Inflammatory macrophage treated with lipopolysaccharide for 4 hours (primary cell): ENCODE measurements around the gene FOLR1.

ENCODE experiments used
- DNase-seq: peaks from one replicate; pipeline ENCODE4 v3.0.0-alpha.2; 2020

FOLR1 gene

DNA sequence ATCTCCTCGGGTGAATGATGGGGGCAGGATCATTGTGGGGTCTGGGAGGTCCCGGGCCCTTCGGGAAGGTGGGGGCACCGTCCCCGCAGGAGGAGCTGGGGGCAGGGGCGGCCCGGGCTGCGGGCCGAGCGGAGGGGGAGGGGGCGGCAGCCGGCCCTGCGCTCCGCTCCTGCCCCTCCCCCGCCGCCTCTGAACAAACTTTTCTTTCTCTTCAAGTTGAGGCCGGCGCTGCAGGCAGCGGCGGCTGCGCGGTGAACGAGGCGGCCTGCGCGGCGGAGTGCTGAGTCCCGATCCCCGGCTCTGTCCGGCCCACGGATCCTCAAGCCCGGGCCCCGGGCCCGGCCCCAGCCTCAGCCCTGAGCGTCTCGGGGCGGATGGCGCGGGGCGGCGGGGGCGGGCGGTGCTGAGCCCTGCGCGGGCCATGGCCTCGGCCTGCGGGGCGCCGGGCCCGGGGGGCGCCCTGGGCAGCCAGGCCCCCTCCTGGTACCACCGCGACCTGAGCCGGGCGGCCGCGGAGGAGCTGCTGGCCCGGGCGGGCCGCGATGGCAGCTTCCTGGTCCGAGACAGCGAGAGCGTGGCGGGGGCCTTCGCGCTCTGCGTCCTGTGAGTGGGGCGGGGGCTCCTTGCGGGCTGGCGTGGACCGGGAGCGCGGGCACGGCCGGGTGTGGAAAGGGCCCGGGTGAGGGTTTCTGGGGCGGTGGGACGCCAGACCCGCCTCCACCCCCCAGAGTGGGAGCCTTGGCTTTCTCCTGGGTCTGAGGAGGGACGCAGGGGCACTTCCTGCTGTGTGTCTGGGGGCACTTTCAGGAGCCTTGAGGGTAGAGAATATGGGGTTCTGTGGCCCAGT, 32.8 kb downstream of the FOLR1 start, which contains the start of gene INPPL1:
Gene INPPL1, plus strand, starts transcription at position 204 of the 847 bp plus-strand sequence. Its CDS starts 218 bp downstream, at position 422.
- peak; percentile 39 for DNase-seq

DNA sequence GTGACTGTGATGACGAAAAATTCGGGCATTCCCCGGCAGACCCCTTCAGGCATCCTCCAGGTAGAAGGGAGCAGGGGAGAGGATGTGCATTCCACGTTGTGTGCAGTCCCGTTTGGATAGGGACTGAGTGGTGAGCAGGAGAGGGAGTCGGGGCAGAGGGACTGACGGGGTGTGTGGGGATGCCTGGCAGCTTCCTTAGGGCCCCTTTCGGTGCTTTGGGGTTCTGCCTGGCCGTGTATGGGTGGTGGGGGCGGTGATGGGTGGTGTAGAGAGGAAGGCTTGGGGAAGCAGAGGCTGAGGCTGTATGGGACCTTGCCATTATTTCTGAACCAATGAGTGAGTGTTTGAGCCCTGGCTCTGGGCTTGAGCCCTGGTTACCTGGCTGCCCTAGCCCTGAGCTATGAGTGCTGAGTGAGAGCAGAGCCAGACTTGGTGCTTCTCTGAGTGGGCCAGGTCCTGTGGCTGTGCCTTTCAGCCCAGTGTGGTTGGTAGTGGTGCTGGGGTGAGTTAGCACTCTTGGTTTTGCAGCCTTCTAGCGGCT, 33.5 kb downstream of the FOLR1 start:
- DNase-seq: no peak

DNA sequence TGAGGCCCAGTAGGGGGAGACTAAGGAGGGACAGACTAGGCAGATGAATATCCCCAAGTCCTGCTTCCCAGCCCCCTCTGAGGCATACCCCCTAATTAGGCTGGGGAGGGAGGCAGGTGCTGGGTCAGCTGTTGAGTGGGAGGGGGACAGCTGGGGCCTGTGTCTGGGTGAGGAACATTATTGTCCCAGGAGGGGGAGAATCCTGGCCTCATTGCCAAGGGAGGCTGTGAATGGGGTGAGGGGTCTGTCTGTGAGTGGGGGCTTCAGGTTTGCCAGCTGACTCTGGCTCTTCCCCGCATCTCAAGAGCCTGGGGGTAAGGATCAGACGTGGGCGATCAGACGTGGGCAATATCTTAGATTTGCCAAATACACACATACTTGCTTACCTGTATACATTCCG, 34.8 kb downstream of the FOLR1 start:
- DNase-seq: no peak

DNA sequence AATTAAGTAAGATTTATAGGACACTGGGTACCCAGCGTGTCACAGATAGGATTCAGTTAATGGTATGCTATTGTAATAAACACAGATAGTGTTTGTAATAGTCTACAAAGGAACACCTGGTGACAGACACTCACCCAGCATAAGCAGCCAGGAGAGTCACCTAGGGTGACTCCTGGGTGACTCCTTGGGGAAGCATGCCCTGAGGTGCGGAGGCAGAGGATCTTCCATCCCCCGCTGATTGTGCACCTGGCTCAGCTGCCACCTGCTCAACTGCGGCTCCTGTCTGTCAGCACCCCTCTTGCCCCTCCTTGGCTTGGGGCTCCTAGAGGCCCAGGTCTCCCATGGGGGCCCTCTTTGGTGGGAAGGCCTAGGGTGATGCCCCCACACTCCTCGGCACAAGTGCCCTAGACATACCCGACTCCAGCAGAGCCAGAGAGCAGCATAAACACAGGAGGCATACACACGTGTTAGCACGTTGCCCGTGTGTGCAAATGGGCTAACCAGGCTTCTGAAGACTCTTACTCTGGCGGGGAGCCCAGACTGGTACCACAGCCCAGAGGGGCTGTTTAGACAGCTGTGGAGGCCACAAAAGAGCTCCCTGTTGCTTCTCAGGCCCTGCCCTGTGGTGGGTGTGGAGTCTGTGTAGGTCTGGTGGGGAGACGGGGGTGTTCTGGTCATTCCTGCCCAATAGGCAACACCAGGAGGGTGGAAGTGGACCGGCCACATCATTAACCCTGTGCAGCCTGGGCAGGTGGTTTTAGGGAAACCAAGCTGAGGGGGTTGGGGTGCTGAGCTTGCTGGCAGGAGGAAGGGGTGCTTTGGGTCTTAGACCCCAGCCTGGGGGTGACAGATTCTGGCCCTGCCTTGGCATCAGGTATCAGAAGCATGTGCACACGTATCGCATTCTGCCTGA, 35.6 kb downstream of the FOLR1 start:
- no peak for DNase-seq

DNA sequence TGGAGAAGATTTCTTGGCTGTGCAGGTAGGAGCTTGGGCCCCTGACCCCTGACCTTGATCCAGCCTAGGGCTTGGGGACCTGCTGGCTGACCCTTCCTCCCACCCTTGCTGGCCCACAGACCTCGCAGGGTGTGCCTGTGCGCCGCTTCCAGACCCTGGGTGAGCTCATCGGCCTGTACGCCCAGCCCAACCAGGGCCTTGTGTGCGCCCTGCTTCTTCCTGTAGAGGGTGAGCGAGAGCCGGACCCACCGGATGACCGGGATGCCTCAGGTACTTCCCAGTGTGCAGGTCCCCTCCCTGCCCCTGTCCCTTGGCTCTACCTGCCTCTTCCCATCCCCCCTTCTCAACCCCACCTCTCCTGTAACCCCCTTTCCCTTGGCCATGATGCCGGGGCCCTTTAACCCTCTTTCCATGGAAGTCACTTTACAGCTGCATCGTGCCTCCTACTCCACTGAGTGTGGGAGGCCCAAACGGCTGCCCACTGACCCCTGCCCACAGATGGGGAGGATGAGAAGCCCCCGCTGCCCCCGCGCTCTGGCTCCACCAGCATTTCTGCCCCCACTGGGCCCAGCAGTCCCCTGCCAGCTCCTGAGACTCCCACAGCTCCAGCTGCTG, 36.4 kb downstream of the FOLR1 start:
- DNase-seq: no peak

DNA sequence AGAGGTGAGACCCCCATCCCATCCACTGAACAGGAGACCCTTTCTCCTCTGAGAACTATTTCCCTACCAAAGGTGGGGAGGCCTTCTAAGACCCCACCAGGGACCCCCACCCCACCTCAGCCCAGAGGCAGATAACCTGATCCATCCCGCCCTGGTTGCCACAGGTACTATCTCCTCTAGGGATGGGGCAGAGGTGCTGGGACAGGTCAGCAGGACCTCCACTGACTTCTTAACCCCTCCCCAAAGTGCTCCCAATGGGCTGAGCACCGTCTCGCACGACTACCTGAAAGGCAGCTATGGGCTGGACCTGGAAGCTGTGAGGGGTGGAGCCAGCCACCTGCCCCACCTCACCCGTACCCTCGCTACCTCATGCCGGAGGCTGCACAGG, 36.9 kb downstream of the FOLR1 start:
- DNase-seq: no peak

DNA sequence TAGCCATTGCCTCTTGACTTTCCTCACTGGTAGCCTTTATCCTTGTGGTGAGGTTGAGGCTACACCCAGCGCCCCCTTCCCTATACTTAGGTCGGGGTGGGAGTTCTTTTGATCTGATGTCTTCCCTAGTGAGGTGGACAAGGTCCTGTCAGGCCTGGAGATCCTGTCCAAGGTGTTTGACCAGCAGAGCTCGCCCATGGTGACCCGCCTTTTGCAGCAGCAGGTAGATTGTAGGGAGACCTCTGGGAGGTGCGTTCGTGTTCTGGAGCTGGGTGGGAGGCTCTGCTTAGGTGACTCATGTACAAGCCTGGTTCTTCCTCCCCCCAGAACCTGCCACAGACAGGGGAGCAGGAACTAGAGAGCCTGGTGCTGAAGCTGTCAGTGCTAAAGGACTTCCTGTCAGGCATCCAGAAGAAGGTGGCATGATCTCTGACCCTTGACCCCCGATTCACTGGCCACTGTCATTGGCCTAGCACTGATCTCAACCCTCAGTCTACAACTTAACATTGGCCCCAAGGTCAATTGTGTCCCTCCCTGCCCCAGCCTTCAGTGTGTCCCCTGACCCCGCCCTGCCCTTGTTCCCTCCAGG, 37.5 kb downstream of the FOLR1 start:
- no peak for DNase-seq

DNA sequence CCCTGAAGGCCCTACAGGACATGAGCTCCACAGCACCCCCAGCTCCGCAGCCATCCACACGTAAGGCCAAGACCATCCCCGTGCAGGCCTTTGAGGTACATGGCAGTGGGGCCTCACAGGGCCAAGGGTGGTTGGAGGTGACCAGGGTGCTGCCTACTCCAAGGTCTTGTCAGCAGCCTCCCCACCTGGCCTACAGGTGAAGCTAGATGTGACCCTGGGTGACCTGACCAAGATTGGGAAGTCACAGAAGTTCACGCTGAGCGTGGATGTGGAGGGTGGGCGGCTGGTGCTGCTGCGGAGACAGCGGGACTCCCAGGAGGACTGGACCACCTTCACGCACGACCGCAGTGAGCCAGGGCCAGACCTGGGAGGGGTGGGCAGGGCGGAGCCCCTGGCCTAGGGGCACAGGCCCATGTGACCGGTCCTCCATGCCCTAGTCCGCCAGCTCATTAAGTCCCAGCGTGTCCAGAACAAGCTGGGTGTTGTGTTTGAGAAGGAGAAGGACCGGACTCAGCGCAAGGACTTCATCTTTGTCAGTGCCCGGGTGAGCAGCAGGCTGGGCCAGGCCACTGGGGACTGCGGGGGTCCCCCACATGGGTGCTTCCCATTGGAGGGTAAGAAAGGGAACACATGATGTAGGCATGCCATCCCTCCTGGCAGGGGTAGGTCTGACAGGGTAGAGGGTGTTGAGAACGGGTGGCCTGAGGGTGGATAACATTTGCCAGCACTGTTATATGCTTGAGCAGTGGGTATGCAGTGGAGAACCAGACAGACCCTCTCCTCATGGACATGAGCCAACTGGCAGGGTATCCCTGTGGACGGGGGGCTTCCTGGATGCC, 38.2 kb downstream of the FOLR1 start:
- no peak for DNase-seq

DNA sequence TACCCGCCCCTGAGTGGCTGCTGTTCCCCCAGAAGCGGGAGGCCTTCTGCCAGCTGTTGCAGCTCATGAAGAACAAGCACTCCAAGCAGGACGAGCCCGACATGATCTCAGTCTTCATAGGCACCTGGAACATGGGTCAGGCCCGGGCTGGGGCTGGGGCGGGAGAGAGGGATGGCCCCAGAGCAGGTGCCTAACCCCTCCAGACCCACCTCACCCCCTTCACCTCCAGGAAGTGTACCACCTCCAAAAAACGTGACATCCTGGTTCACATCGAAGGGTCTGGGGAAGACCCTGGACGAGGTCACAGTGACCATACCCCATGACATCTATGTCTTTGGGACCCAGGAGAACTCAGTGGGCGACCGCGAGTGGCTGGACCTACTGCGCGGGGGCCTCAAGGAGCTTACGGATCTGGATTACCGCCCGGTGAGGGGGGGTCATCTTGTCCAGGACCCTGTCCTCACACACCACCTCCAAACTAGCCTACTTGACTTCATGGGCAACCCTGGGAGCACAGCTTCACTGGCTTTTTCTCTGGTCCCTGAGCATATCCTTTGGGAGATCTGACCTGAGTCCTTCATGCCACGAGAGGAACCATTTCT, 38.9 kb downstream of the FOLR1 start:
- no peak for DNase-seq

DNA sequence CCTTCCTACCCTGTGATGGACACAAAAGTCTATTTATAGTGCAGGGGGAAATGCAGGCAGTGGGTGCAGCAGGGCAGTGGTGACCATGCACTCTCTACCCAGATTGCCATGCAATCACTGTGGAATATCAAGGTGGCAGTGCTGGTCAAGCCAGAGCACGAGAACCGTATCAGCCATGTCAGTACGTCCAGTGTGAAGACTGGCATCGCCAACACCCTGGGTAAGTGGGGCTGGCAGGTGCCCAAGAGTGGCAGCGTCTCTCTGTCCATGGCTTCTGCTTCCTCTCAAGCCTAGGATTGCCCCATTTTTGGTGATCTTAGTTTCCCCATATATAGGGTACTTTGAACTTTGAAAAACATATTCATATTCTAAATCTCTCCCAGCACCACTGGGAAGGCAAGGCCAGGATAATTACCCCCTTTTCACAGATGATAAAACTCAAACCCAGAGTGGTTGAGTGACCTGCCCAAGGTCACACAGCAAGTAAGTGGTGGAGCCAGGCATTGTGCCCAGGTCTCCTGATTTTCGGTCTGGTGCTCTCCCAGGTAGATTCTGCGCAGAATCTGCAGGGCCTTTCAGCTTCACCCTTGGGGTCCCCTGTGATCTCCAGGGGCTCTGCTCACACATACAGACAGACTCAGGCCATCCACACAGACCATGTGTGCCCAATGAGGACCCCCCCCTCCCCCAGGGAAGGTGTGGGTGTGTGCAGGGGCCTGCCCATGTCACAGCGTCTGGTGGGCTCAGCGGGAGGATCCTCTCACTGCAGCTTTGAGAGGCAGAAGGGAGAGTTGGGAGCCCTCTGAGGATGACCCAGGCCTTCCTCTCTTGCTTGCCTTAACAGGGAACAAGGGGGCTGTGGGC, 39.7 kb downstream of the FOLR1 start:
- no peak for DNase-seq

DNA sequence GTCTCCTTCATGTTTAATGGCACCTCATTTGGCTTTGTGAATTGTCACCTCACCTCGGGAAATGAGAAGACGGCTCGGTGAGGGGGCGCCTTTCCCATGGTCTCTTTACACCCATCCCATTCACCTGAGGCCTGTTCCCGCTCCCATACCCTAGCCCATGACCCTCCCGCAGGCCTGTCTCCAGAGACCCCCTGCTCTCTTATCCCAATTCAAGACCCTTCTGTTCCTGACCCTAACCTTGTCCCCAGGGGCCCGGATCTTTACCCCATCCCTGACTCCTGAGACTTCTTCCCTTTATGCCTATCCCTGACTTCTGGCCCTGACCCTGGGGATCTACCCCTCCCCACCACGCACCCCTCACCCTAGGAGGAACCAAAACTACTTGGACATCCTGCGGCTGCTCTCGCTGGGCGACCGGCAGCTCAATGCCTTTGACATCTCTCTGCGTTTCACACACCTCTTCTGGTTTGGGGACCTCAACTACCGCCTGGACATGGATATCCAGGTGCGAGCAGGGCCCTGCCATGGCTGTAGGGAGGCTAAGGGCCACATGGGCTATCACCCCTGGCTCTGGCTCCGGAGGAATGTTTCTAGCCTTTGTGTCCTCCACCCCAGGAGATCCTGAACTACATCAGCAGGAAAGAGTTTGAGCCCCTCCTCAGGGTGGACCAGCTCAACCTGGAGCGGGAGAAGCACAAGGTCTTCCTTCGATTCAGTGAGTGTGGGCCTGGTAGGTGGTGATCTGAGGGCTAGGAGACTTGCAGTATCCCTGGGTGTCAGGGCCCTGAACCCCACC, 40.5 kb downstream of the FOLR1 start:
- DNase-seq: no peak

DNA sequence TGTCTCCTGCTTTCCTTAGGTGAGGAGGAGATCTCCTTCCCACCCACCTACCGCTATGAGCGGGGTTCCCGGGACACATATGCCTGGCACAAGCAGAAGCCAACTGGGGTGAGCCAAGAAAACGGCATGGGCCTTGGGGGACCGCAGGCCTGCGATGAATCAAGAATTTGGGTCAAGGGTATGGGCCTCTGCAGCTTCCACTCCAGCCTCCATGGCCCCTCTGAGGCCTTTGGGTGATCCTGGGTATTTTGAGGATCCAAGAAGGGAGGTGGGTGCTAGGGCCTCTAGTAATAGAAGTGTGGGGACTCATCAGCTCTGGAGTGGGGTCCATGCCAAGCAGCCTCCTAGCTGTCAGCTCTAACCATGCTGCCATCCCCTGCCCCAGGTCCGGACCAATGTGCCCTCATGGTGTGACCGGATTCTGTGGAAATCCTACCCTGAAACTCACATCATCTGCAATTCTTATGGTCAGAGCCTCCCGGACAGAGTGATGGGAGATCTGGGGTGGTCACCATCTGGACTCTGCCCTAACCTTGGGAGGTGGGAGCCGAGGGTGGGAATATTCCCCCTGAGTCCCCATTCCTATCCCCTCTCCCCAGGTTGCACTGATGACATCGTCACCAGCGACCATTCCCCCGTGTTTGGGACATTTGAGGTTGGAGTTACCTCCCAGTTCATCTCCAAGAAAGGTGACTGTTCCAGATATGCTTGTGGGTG, 41.3 kb downstream of the FOLR1 start:
- no peak for DNase-seq

DNA sequence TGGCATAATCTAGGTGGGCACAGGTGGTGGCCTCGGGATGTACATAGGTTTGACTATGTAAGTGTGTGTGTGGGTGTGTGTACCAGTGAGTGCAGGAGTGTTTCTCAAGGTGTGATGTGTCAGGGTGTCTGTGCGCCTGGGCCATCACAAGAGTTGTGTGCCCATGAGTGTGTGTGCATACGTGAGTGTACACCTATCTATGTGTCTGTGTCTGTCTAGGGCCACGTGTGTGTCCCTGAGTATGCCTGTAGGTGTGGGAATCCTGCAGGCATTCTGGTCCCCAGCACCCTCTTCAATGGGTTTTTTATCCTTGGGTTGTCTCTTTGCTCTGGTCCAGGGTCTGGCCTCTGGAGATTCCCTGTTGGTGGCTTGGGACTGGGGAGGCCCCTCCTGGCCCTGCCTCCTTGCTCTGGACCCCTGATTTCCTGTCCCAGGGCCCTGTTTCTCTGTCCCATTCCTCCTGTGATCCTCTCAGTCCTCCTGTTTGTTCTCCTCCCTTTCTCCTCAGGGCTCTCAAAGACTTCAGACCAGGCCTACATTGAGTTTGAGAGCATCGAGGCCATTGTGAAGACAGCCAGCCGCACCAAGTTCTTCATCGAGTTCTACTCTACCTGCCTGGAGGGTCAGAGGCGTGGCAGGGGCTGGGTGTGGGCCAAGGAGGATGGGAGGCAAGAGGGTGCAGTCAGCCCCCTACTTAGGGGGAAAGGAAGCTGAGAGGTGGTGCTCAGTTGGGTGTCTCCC, 42.0 kb downstream of the FOLR1 start:
- no peak for DNase-seq

DNA sequence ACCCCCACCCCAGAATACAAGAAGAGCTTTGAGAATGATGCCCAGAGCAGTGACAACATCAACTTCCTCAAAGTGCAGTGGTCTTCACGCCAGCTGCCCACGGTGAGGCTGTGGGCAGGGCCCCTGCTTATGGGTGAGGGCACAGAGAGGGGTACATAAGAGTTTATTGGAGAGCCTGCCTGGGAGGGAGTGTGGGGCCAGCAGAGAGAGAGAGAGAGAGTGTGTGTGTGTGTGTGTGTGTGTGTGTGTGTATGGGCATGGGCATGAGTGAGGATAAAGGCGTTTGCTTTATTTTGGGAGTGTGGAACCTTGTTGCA, 42.5 kb downstream of the FOLR1 start:
- no peak for DNase-seq

DNA sequence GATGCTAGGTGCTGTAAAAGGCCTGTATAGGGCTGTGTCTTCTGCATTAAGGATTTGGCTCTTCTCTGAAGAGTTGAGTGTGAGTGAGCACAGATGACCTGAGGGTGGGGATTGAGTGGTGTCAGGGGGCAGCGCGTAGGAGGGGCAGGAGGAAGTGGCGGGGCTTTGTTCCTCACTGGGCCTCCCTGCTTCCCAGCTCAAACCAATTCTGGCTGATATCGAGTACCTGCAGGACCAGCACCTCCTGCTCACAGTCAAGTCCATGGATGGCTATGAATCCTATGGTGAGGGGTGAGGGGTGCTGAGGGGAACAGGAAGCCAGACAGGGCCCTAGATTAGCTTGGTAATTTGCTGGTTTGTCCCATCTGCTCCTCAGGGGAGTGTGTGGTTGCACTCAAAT, 43.0 kb downstream of the FOLR1 start:
- DNase-seq: no peak

DNA sequence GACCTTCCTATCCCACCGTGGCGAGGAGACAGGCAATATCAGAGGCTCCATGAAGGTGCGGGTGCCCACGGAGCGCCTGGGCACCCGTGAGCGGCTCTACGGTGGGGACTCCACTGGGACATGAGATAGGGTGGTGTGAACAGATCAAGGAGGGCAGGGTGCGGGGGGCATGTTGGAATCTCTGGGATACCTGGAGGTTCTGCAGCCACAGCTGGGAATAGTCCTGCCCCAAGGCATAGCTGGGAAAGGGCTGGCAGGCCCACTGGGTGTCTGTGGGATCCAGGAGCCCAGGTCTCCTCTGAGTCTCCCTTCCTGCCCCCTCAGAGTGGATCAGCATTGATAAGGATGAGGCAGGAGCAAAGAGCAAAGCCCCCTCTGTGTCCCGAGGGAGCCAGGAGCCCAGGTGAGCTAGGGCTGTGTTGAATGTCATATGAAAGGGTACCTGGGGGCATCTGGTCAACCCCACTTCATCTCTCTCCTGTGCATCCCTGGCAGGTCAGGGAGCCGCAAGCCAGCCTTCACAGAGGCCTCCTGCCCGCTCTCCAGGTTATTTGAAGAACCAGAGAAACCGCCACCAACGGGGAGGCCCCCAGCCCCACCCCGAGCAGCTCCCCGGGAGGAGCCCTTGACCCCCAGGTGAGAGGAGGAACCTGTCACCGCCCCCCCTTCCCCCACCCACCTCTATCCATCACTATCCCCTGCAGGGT, 43.6 kb downstream of the FOLR1 start:
- no peak for DNase-seq

DNA sequence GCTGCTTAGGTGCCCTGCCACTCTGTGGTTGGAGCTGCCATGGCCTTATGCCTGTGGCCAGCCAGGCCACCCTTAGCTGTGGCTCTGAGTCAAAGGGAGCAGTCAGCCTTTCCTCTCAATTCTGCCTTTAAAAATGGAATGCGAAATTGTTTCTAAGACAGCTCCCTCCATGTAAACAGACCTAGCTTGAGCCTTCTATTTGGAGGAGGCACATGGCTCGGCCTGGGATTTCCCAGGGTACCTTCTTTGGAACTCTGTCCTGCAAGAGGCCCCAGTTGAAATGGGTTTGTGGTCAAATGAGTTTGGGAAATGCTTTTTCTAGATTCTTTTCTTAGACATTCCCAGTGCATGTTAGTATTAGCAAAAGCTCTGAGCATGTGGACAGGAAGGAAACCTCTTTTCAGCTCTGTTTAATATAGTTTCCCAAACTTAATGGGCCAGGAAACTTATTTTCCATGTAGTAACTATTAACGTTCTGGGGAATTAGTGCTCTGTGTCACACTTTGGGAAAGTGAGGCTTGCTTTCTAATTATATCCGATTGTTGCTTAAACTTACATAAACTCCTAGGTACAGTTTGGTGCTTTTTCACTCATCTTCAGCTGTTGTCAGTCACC, 44.2 kb downstream of the FOLR1 start:
- DNase-seq: no peak
